Caco-2 (cell line): Measurements from ENCODE around the gene SRA1. TPM values are rescaled to one million over a fixed set of nuclear protein-coding genes. Genes with fewer than 3 reads are reported as not detected.

Source experiments
- BruUV-seq: library from RNA; stranded (reverse); fragments of 400-500 nt; replicated peaks from 2 replicates; lab custom pipeline; 2021; lab: Mats Ljungman, UMichigan
- CTCF ChIA-PET: fragments of 300-600 bp; sonication (Branson Sonifier 250); formaldehyde crosslinking; loops from one replicate; lab custom pipeline; 2022; ENCODE audit warnings: antibody characterized with exemption; lab: Charles Lee
- POLR2A ChIA-PET: fragments of 300-600 bp; sonication (Branson Sonifier 250); formaldehyde crosslinking; loops from one replicate; lab custom pipeline; 2022; ENCODE audit warnings: antibody characterized with exemption; lab: Charles Lee
- DNase-seq, 2 experiments: peaks; one replicate each; pipeline versions ENCODE4 v3.0.0 to v3.0.0-alpha.2; 2020 to 2022
- H3K27me3 ChIP-seq: replicated peaks from 2 replicates; pipeline ENCODE4 v1.6.0; 2011; ENCODE audit warnings: low read length; ENCODE audit not compliant: control insufficient read depth, insufficient read depth
- H3K36me3 ChIP-seq: 2 replicates; pipeline ENCODE4 v1.5.1; 2011; ENCODE audit warnings: low read length; ENCODE audit not compliant: control insufficient read depth, insufficient read depth
- H3K4me1 ChIP-seq: fragments of 250-450 bp; sonication (Bioruptor Pico); 2 replicates; pipeline ENCODE4 v1.5.1; 2020; ENCODE audit warnings: mild to moderate bottlenecking
- H3K4me3 ChIP-seq: 2 replicates; pipeline ENCODE4 v1.5.1; 2011; ENCODE audit warnings: low read depth, mild to moderate bottlenecking, control low read depth, low read length
- H3K9me3 ChIP-seq: fragments of 250-450 bp; sonication (Bioruptor Pico); 2 replicates; pipeline ENCODE4 v1.5.1; 2020; ENCODE audit warnings: mild to moderate bottlenecking, moderate library complexity
- H3K27ac Mint-ChIP-seq: one replicate; pipeline ENCODE4 v1.8.0; 2022; ENCODE audit warnings: mixed read lengths; ENCODE audit not compliant: unreplicated experiment
- H3K27me3 Mint-ChIP-seq: one replicate; pipeline ENCODE4 v1.8.0; 2022; ENCODE audit warnings: mixed read lengths; ENCODE audit not compliant: insufficient read depth, unreplicated experiment
- H3K36me3 Mint-ChIP-seq: one replicate; pipeline ENCODE4 v1.8.0; 2022; ENCODE audit warnings: mild to moderate bottlenecking, mixed read lengths; ENCODE audit not compliant: insufficient read depth, unreplicated experiment
- H3K4me1 Mint-ChIP-seq: one replicate; pipeline ENCODE4 v1.8.0; 2022; ENCODE audit warnings: low read depth, mixed read lengths; ENCODE audit not compliant: unreplicated experiment
- H3K4me3 Mint-ChIP-seq: one replicate; pipeline ENCODE4 v1.8.0; 2022; ENCODE audit warnings: mild to moderate bottlenecking, moderate library complexity, mixed read lengths; ENCODE audit not compliant: unreplicated experiment
- H3K9me3 Mint-ChIP-seq: one replicate; pipeline ENCODE4 v1.8.0; 2022; ENCODE audit warnings: mixed read lengths; ENCODE audit not compliant: unreplicated experiment
- CTCF ChIP-seq, 2 experiments: fragments of 200-600 bp in 1 of 2; IDR thresholded peaks; 1 replicate in 1 of 2; 2 replicates in 1 of 2; pipeline versions ENCODE4 v1.5.1 to v1.8.0; 2011 to 2022; ENCODE audit warnings: antibody characterized with exemption in 1 of 2, control low read depth in 1 of 2, inconsistent platforms in 1 of 2, low read depth in 1 of 2, low read length in 1 of 2, mild to moderate bottlenecking in 1 of 2, moderate library complexity in 1 of 2; ENCODE audit not compliant: insufficient read depth in 1 of 2, severe bottlenecking in 1 of 2, unreplicated experiment in 1 of 2
- intact Hi-C: fragments of 100-400 bp; cut with micrococcal nuclease; formaldehyde crosslinking; loops from one replicate; pipeline ENCODE4 v1.10.0; 2022; ENCODE audit not compliant: unreplicated experiment
- total RNA-seq: library from RNA; stranded (reverse); gene quantifications from 2 replicates; pipeline ENCODE4 v1.2.3, GENCODE V29; 2022

Gene SRA1
- total RNA-seq, 1 experiment from 2014 or later: 50.3 TPM

GRCh38 chr5:140547508-140548299 lies 9.6 kb downstream of the SRA1 start, which contains the start of gene EIF4EBP3:
Gene EIF4EBP3 (plus strand): TSS chr5:140547662. CDS start chr5:140547738, 76 bp downstream.
- no peaks in the 10 kb centered on the region for H3K27me3 ChIP-seq
- ChIA-PET CTCF (interaction anchor here (0.6 to 1.7 kb wide), 15 partner anchors 10 to 201 kb away, joined by 3 to 10 read pairs (median 4); partner anchors contain the start of genes APBB3, CD14, HARS1 and HBEGF), POLR2A (interaction anchor here (0.5 to 2.1 kb wide), 12 partner anchors 10 to 173 kb away, joined by 3 to 30 read pairs (median 4); partner anchors contain the start of genes ANKHD1, APBB3, HARS1 and HARS2)
- peak within 1 kb of the TSS; percentile 69 for H3K4me3 Mint-ChIP-seq
- BruUV-seq: TSS peak; percentile 32
- no peaks in the 10 kb centered on the region for H3K27me3 Mint-ChIP-seq
- H3K9me3 ChIP-seq: no peaks in the 10 kb centered on the region
- H3K27ac Mint-ChIP-seq: peak within 1 kb of the TSS; percentile 88
- H3K4me1 Mint-ChIP-seq: peaks cover 19% of the 10 kb centered on the region
- TF ChIP-seq CTCF (IDR thresholded peaks at IDR 0.05; ENCODE audit: insufficient read depth in 1 of 2, low read depth in 1 of 2, low read length in 1 of 2, severe bottlenecking in 1 of 2, unreplicated experiment in 1 of 2): peak; percentile 37 to 48
- H3K4me3 ChIP-seq: peak within 1 kb of the TSS; percentile 38
- intact Hi-C loops: loop anchor here (1.0 to 2.0 kb wide), 6 partner anchors 10 to 175 kb away; partner anchors contain the start of genes APBB3, CD14, SLC35A4 and SRA1
- H3K9me3 Mint-ChIP-seq: no peaks in the 10 kb centered on the region
- peaks cover 6% of the 10 kb centered on the region for H3K36me3 ChIP-seq
- peaks cover 13% of the 10 kb centered on the region for H3K4me1 ChIP-seq
- H3K36me3 Mint-ChIP-seq: peaks cover 89% of the 10 kb centered on the region
- peak; percentile 97 for DNase-seq

DNA sequence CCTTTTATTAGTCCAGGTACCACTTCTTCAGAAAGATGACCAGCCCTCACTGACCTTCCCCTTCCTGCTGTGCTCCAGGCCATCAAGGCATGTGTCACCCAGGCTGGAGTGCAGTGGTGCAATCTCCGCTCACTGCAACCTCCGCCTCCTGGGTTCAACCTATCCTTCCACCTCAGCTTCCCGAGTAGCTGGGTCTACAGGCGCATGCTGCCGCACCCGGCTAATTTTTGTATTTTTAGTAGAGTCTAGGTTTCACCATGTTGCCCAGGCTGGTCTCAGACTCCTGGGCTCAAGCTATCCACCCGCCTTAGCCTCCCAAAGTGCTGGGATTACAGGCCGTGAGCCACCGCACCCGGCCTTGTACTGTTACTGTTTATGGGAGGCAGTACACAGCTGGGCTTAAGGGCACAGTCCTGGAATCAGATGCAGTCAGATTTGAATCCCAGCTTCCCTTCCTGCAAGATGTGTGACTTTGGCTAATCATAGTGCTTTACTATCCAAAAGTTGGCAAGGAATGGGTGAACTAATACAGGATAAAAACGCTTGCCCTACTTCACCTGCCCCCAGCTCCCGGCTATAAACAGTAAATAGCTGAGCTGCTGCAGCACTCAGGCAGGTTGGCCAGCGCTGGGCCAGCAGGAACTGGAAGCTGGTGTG lies 10.3 kb downstream of the SRA1 start:
- Histone ChIP-seq H3K4me3 (peak overlapping the region; percentile 13; the same call in 1 of the 2 replicates), H3K4me1 (peaks cover 13% of the 10 kb centered on the region), H3K27me3 (no peaks in the 10 kb centered on the region), H3K9me3 (no peaks in the 10 kb centered on the region), H3K36me3 (peaks cover 6% of the 10 kb centered on the region)
- no peak for TF ChIP-seq CTCF (IDR thresholded peaks at IDR 0.05; ENCODE audit: insufficient read depth in 1 of 2, low read depth in 1 of 2, low read length in 1 of 2, severe bottlenecking in 1 of 2, unreplicated experiment in 1 of 2)
- peak overlapping the region; percentile 69 for H3K4me3 Mint-ChIP-seq
- H3K9me3 Mint-ChIP-seq: no peaks in the 10 kb centered on the region
- H3K36me3 Mint-ChIP-seq: peaks cover 93% of the 10 kb centered on the region
- peaks cover 19% of the 10 kb centered on the region for H3K4me1 Mint-ChIP-seq
- no TSS peak for BruUV-seq
- intact Hi-C loops: loop anchor here (1.0 to 2.0 kb wide), 6 partner anchors 10 to 174 kb away; partner anchors contain the start of genes APBB3, CD14, SLC35A4 and SRA1
- peak overlapping the region; percentile 88 for H3K27ac Mint-ChIP-seq
- ChIA-PET CTCF (interaction anchor here (0.6 to 1.7 kb wide), 15 partner anchors 10 to 200 kb away, joined by 3 to 10 read pairs (median 4); partner anchors contain the start of genes APBB3, CD14, HARS1 and HBEGF), POLR2A (interaction anchor here (0.5 to 2.1 kb wide), 12 partner anchors 10 to 173 kb away, joined by 3 to 30 read pairs (median 4); partner anchors contain the start of genes ANKHD1, APBB3, HARS1 and HARS2)
- no peaks in the 10 kb centered on the region for H3K27me3 Mint-ChIP-seq
- peak in 1 of 2 experiments; percentile 28 for DNase-seq

- POLR2A ChIA-PET: no interaction called here
Observed at GRCh38 chr5:140545606-140546005, 11.7 kb downstream of the SRA1 start.

More at GRCh38 chr5:140545606-140546005, 11.7 kb downstream of the SRA1 start:
- CTCF ChIA-PET: no interaction called here
- Histone ChIP-seq H3K9me3 (no peaks in the 10 kb centered on the region), H3K36me3 (peaks cover 6% of the 10 kb centered on the region), H3K27me3 (no peaks in the 10 kb centered on the region), H3K4me3 (no peak overlapping the region), H3K4me1 (peaks cover 13% of the 10 kb centered on the region)
- TF ChIP-seq CTCF (IDR thresholded peaks at IDR 0.05; ENCODE audit: insufficient read depth in 1 of 2, low read depth in 1 of 2, low read length in 1 of 2, severe bottlenecking in 1 of 2, unreplicated experiment in 1 of 2): no peak
- no peak overlapping the region for H3K4me3 Mint-ChIP-seq
- peaks cover 19% of the 10 kb centered on the region for H3K4me1 Mint-ChIP-seq
- H3K36me3 Mint-ChIP-seq: peaks cover 92% of the 10 kb centered on the region
- no peak for DNase-seq
- H3K9me3 Mint-ChIP-seq: no peaks in the 10 kb centered on the region
- no TSS peak for BruUV-seq
- no peak overlapping the region for H3K27ac Mint-ChIP-seq
- no peaks in the 10 kb centered on the region for H3K27me3 Mint-ChIP-seq
- intact Hi-C loops: loop anchor here (2.0 kb wide), 2 partner anchors 173 kb away; no protein-coding TSS in a partner anchor
